Panc1 (cell line): Measurements from ENCODE around the gene GALNT18. TPM values are rescaled to one million over a fixed set of nuclear protein-coding genes. Genes with fewer than 3 reads are reported as not detected.

ENCODE experiments used
- ATAC-seq: fragments of 200-7000 bp; cut with Tn5 transposase; 2 replicates; pipeline ENCODE4 v1.9.1; 2020; ENCODE audit warnings: mild to moderate bottlenecking, moderate library complexity
- BruUV-seq: library from RNA; stranded (reverse); fragments of 400-500 nt; replicated peaks from 2 replicates; lab custom pipeline; 2021; lab: Mats Ljungman, UMichigan
- CTCF ChIA-PET: fragments of 300-600 bp; sonication (Branson Sonifier 250); formaldehyde crosslinking; loops from one replicate; lab custom pipeline; 2022; ENCODE audit warnings: antibody characterized with exemption; lab: Charles Lee
- POLR2A ChIA-PET: fragments of 300-600 bp; sonication (Branson Sonifier 250); formaldehyde crosslinking; loops from one replicate; lab custom pipeline; 2022; ENCODE audit warnings: antibody characterized with exemption; lab: Charles Lee
- DNase-seq: peaks from one replicate; pipeline ENCODE4 v3.0.0-alpha.2; 2010; ENCODE audit warnings: low read depth, low spot score
- H3K27ac ChIP-seq: 2 replicates; pipeline ENCODE4 v1.5.1; 2011; ENCODE audit warnings: mild to moderate bottlenecking, low read length, inconsistent platforms
- H3K27me3 ChIP-seq: fragments of 200-500 bp; sonication (Bioruptor generic); 2 replicates; pipeline ENCODE4 v1.6.0; 2014; ENCODE audit warnings: low read length, inconsistent platforms; ENCODE audit not compliant: control insufficient read depth, insufficient read depth
- H3K36me3 ChIP-seq: fragments of 200-500 bp; sonication (Bioruptor generic); 2 replicates; pipeline ENCODE4 v1.5.1; 2014; ENCODE audit warnings: inconsistent platforms, mild to moderate bottlenecking, low read length, moderate library complexity; ENCODE audit not compliant: control insufficient read depth, insufficient read depth
- H3K4me1 ChIP-seq: 2 replicates; pipeline ENCODE4 v1.5.1; 2011; ENCODE audit warnings: inconsistent platforms, mild to moderate bottlenecking, low read length, moderate library complexity; ENCODE audit not compliant: control insufficient read depth, insufficient read depth
- H3K4me3 ChIP-seq, 2 experiments: 2 replicates each; pipeline ENCODE4 v1.5.1; 2011 to 2012; ENCODE audit warnings: low read depth in 2 of 2, low read length in 2 of 2, mild to moderate bottlenecking in 2 of 2, inconsistent platforms in 1 of 2, moderate library complexity in 1 of 2
- H3K9me3 ChIP-seq: fragments of 200-500 bp; sonication (Bioruptor generic); 2 replicates; pipeline ENCODE4 v1.5.1; 2014; ENCODE audit warnings: low read depth, mild to moderate bottlenecking, inconsistent platforms, low read length, moderate library complexity; ENCODE audit not compliant: control insufficient read depth, insufficient read depth
- CTCF ChIP-seq: fragments of 450-650 bp; IDR thresholded peaks from 2 replicates; pipeline ENCODE4 v1.5.1; 2017; ENCODE audit warnings: mild to moderate bottlenecking
- POLR2AphosphoS5 ChIP-seq: IDR thresholded peaks from 2 replicates; pipeline ENCODE4 v1.6.1; 2012; ENCODE audit warnings: mild to moderate bottlenecking, low read depth, low read length, moderate library complexity
- REST ChIP-seq, 2 experiments: IDR thresholded peaks; 2 replicates each; pipeline ENCODE4 v1.6.1; 2011 to 2012; ENCODE audit warnings: low read depth in 2 of 2, control low read depth in 1 of 2, low read length in 1 of 2, mild to moderate bottlenecking in 1 of 2, moderate library complexity in 1 of 2; ENCODE audit not compliant: insufficient read depth in 1 of 2
- SIN3A ChIP-seq: IDR thresholded peaks from 2 replicates; pipeline ENCODE4 v1.6.1; 2012; ENCODE audit warnings: low read depth, mild to moderate bottlenecking, low read length, moderate library complexity, borderline replicate concordance; ENCODE audit not compliant: insufficient read depth
- TCF7L2 ChIP-seq: IDR thresholded peaks from 2 replicates; pipeline ENCODE4 v1.6.1; 2011; ENCODE audit warnings: mild to moderate bottlenecking, low read depth, low read length, inconsistent platforms
- in situ Hi-C: cut with HindIII; loops from 2 replicates; pipeline ENCODE4 v1.10.0; 2016; ENCODE audit warnings: low sequenced_read_pairs, low pct_unique_long_range_greater_than_20kb
- intact Hi-C: fragments of 100-400 bp; cut with micrococcal nuclease; formaldehyde crosslinking; loops from one replicate; pipeline ENCODE4 v1.10.0; 2022; ENCODE audit not compliant: unreplicated experiment
- total RNA-seq: library from RNA; stranded (reverse); gene quantifications from one replicate; pipeline ENCODE4 v1.2.1, GENCODE V29; 2021; ENCODE audit not compliant: unreplicated experiment

Gene GALNT18
- total RNA-seq, 1 experiment from 2014 or later: 8.6 TPM

GRCh38 chr11:11231763-11232162, 390.0 kb downstream of the GALNT18 start:
- ATAC-seq (no peak), DNase-seq (no peak)
- H3K9me3 ChIP-seq: no peaks in the 10 kb centered on the region
- in situ Hi-C loops: no loop called here
- no peaks in the 10 kb centered on the region for H3K27me3 ChIP-seq
- POLR2A ChIA-PET: no interaction called here
- CTCF ChIA-PET: interaction anchor here (0.6 to 1.3 kb wide), 2 partner anchors 13 to 47 kb away, joined by 3 read pairs; no protein-coding TSS in a partner anchor
- H3K36me3 ChIP-seq: no peaks in the 10 kb centered on the region
- intact Hi-C loops: no loop called here
- H3K27ac ChIP-seq: no peak overlapping the region
- BruUV-seq: no TSS peak
- TF ChIP-seq CTCF (no peak), SIN3A (no peak), POLR2AphosphoS5 (no peak), TCF7L2 (no peak), REST (IDR thresholded peaks at IDR 0.05; ENCODE audit: insufficient read depth in 1 of 2, low read depth in 2 of 2, low read length in 1 of 2) (no peak)
- no peaks in the 10 kb centered on the region for H3K4me1 ChIP-seq
- H3K4me3 ChIP-seq: no peak overlapping the region

GRCh38 chr11:11230802-11231562, 390.8 kb downstream of the GALNT18 start:
- BruUV-seq: no TSS peak
- Histone ChIP-seq H3K4me3 (no peak overlapping the region), H3K27me3 (no peaks in the 10 kb centered on the region), H3K9me3 (no peaks in the 10 kb centered on the region), H3K36me3 (no peaks in the 10 kb centered on the region), H3K4me1 (no peaks in the 10 kb centered on the region), H3K27ac (no peak overlapping the region)
- intact Hi-C loops: no loop called here
- POLR2A ChIA-PET: no interaction called here
- no peak for TF ChIP-seq REST (IDR thresholded peaks at IDR 0.05; ENCODE audit: insufficient read depth in 1 of 2, low read depth in 2 of 2, low read length in 1 of 2)
- no peak for TF ChIP-seq SIN3A
- no peak for TF ChIP-seq TCF7L2
- peak; percentile 71 for TF ChIP-seq CTCF
- TF ChIP-seq POLR2AphosphoS5: no peak
- CTCF ChIA-PET: interaction anchor here (0.6 to 1.3 kb wide), 2 partner anchors 12 to 46 kb away, joined by 3 read pairs; no protein-coding TSS in a partner anchor
- ATAC-seq (no peak), DNase-seq (no peak)
- in situ Hi-C loops: no loop called here
